HCT116 (cell line): Measurements from ENCODE around the gene TTL. TPM values are rescaled to one million over a fixed set of nuclear protein-coding genes. Genes with fewer than 3 reads are reported as not detected.

Experiments used
- ATAC-seq: fragments of 200-7000 bp; cut with Tn5 transposase; 2 replicates; pipeline ENCODE4 v1.9.1; 2020; ENCODE audit warnings: mild to moderate bottlenecking, moderate library complexity
- BruUV-seq: library from RNA; stranded (reverse); fragments of 400-500 nt; replicated peaks from 2 replicates; lab custom pipeline; 2021; lab: Mats Ljungman, UMichigan
- CTCF ChIA-PET: fragments of 300-600 bp; sonication (Branson Sonifier 250); formaldehyde crosslinking; loops from one replicate; lab custom pipeline; 2021; ENCODE audit warnings: antibody characterized with exemption; lab: Charles Lee
- POLR2A ChIA-PET: fragments of 300-600, 350-600 bp; sonication (Branson Sonifier 250); formaldehyde crosslinking; loops from one replicate; lab custom pipeline; 2021; ENCODE audit warnings: antibody characterized with exemption; lab: Charles Lee
- RAD21 ChIA-PET, 2 experiments: fragments of 300-600 bp; sonication (Branson Sonifier 250); formaldehyde crosslinking; loops; one replicate each; lab custom pipeline; 2023; ENCODE audit warnings: low total read pairs in 2 of 2; ENCODE audit not compliant: uncharacterized antibody in 2 of 2, unreplicated experiment in 2 of 2, low non-redundant PET in 1 of 2; lab: Charles Lee
- DNase-seq: peaks from one replicate; pipeline ENCODE4 v3.0.0-alpha.2; 2010; ENCODE audit warnings: low read depth, low spot score
- H2AFZ ChIP-seq: fragments of 200-600 bp; shearing (Covaris generic), sonication (generic); 2 replicates; pipeline ENCODE4 v1.6.1; 2017; ENCODE audit warnings: low read depth, mixed run types, mixed read lengths, antibody characterized with exemption, low read length; ENCODE audit not compliant: poor library complexity, severe bottlenecking
- H3K27ac ChIP-seq: 2 replicates; pipeline ENCODE4 v1.5.1; 2012; ENCODE audit warnings: low read depth, low read length
- H3K27me3 ChIP-seq: fragments of 200-600 bp; sonication (generic); 2 replicates; pipeline ENCODE4 v1.6.1; 2016; ENCODE audit warnings: mixed run types, low read length, mixed read lengths; ENCODE audit not compliant: insufficient read depth
- H3K36me3 ChIP-seq, 2 experiments: fragments of 200-500 bp in 1 of 2; fragments of 200-600 bp in 1 of 2; sonication (Bioruptor generic) in 1 of 2; sonication (generic) in 1 of 2; 2 replicates each; pipeline versions ENCODE4 v1.5.1 to v1.6.1; 2014 to 2016; ENCODE audit warnings: low read length in 2 of 2, inconsistent platforms in 1 of 2, mixed read lengths in 1 of 2, mixed run types in 1 of 2; ENCODE audit not compliant: insufficient read depth in 2 of 2, control insufficient read depth in 1 of 2
- H3K4me1 ChIP-seq, 2 experiments: fragments of 200-600 bp in 1 of 2; sonication (generic) in 1 of 2; 2 replicates each; pipeline versions ENCODE4 v1.5.1 to v1.6.1; 2012 to 2017; ENCODE audit warnings: low read length in 2 of 2, inconsistent platforms in 1 of 2, mild to moderate bottlenecking in 1 of 2, mixed read lengths in 1 of 2, mixed run types in 1 of 2, moderate library complexity in 1 of 2; ENCODE audit not compliant: insufficient read depth in 2 of 2, control insufficient read depth in 1 of 2
- H3K4me2 ChIP-seq: fragments of 200-600 bp; sonication (generic); 2 replicates; pipeline ENCODE4 v1.6.1; 2017; ENCODE audit warnings: mixed run types, low read length, mixed read lengths
- H3K4me3 ChIP-seq, 2 experiments: fragments of 200-600 bp in 1 of 2; sonication (generic) in 1 of 2; replicated peaks in 1 of 2; 2 replicates each; pipeline ENCODE4 v1.5.1; 2011 to 2016; ENCODE audit warnings: low read length in 2 of 2, control low read depth in 1 of 2, low read depth in 1 of 2, mild to moderate bottlenecking in 1 of 2, mixed read lengths in 1 of 2, mixed run types in 1 of 2
- H3K79me2 ChIP-seq: fragments of 200-600 bp; sonication (generic); 2 replicates; pipeline ENCODE4 v1.6.1; 2017; ENCODE audit warnings: mild to moderate bottlenecking, mixed run types, low read length, moderate library complexity, mixed read lengths; ENCODE audit not compliant: insufficient read depth
- H3K9ac ChIP-seq: fragments of 200-600 bp; sonication (generic); 2 replicates; pipeline ENCODE4 v1.6.1; 2016; ENCODE audit warnings: low read length, mixed read lengths
- H3K9me2 ChIP-seq: fragments of 200-600 bp; sonication (generic), shearing (Covaris generic); 2 replicates; pipeline ENCODE4 v1.6.1; 2017; ENCODE audit warnings: mixed run types, mild to moderate bottlenecking, moderate library complexity; ENCODE audit not compliant: insufficient read depth
- H3K9me3 ChIP-seq, 2 experiments: fragments of 200-500 bp in 1 of 2; fragments of 200-600 bp in 1 of 2; sonication (Bioruptor generic) in 1 of 2; sonication (generic) in 1 of 2; 2 replicates each; pipeline ENCODE4 v1.6.1; 2014 to 2017; ENCODE audit warnings: low read length in 2 of 2, mixed read lengths in 2 of 2, inconsistent platforms in 1 of 2, low read depth in 1 of 2, mild to moderate bottlenecking in 1 of 2, mixed run types in 1 of 2, moderate library complexity in 1 of 2; ENCODE audit not compliant: control insufficient read depth in 1 of 2, insufficient read depth in 1 of 2
- H4K20me1 ChIP-seq: fragments of 200-600 bp; sonication (generic), shearing (Covaris generic); 2 replicates; pipeline ENCODE4 v1.6.1; 2017; ENCODE audit warnings: mixed run types, mild to moderate bottlenecking, moderate library complexity; ENCODE audit not compliant: insufficient read depth
- CBX3 ChIP-seq: IDR thresholded peaks from 2 replicates; pipeline ENCODE4 v1.6.1; 2012; ENCODE audit warnings: low read depth
- EZH2phosphoT487 ChIP-seq: fragments of 200-600 bp; IDR thresholded peaks from 2 replicates; pipeline ENCODE4 v1.6.1; 2018; ENCODE audit warnings: antibody characterized with exemption, borderline replicate concordance
- JUND ChIP-seq: IDR thresholded peaks from 2 replicates; pipeline ENCODE4 v1.6.1; 2012
- POLR2A ChIP-seq: IDR thresholded peaks from 2 replicates; pipeline ENCODE4 v1.7.0; 2011; ENCODE audit warnings: borderline replicate concordance; ENCODE audit not compliant: insufficient read depth, insufficient read length; ENCODE audit errors: extremely low read depth
- RAD21 ChIP-seq: IDR thresholded peaks from 2 replicates; pipeline ENCODE4 v1.6.1; 2012; ENCODE audit warnings: low read depth, mild to moderate bottlenecking
- SIN3A ChIP-seq: IDR thresholded peaks from 2 replicates; pipeline ENCODE4 v1.6.1; 2012; ENCODE audit warnings: low read depth
- TCF7L2 ChIP-seq: IDR thresholded peaks from 2 replicates; pipeline ENCODE4 v1.7.0; 2011; ENCODE audit warnings: borderline replicate concordance, inconsistent platforms; ENCODE audit not compliant: insufficient read depth, insufficient read length; ENCODE audit errors: extremely low read depth
- YY1 ChIP-seq: IDR thresholded peaks from 2 replicates; pipeline ENCODE4 v1.6.1; 2011; ENCODE audit warnings: low read length, low read depth, moderate library complexity, mild to moderate bottlenecking; ENCODE audit not compliant: insufficient replicate concordance; ENCODE audit errors: extremely low read depth
- intact Hi-C: fragments of 100-400 bp; cut with micrococcal nuclease; formaldehyde crosslinking; loops from 2 replicates; pipeline ENCODE4 v1.10.0; 2022
- total RNA-seq: library from RNA; stranded (reverse); gene quantifications from one replicate; pipeline ENCODE4 v1.2.1, GENCODE V29; 2021; ENCODE audit not compliant: unreplicated experiment
- TF ChIP-seq, protein P1 (sequence below): IDR thresholded peaks from 2 replicates; pipeline ENCODE4 v1.6.1; 2011; ENCODE audit warnings: mild to moderate bottlenecking, low read length, moderate library complexity; ENCODE audit not compliant: insufficient replicate concordance; ENCODE audit errors: extremely low read depth
- TF ChIP-seq, protein P2 (sequence below): IDR thresholded peaks from 2 replicates; pipeline ENCODE4 v1.6.1; 2012
- TF ChIP-seq, protein P3 (sequence below): IDR thresholded peaks from 2 replicates; pipeline ENCODE4 v1.6.1; 2012

The TTL gene
- total RNA-seq, 1 experiment from 2014 or later: 58.7 TPM

DNA sequence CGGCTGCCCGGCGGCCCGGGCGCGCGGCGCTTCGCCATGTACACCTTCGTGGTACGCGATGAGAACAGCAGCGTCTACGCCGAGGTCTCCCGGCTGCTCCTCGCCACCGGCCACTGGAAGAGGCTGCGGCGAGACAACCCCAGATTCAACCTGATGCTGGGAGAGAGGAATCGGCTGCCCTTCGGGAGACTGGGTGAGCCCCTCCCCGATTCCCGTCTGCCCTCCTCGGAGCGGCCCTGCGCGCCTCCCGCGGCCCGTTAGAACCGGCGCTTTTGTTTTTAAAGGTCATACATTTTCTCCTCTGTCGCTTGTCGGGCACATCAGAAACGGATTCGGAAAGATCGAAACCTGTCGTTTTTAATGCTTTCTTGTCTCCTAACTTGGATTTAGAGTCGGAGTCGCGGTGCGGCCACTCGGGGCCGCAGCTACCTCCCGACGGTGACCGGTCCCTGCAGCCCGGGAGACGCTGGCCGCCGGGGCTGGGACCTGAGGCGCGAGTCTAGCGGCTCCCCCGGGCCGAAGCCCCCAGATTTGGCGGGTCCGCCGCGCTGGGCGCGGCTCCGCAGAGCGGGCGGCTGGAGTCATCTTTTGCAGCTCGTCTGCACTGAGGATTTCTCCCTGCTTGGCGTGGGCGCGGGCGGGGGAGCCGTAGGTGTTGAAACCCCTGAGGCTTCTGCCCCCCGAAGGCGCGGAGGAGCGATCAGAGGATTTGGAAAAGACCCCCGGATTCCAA lies 519 bp downstream of the TTL start (continued):
- TF ChIP-seq, protein P1, sequence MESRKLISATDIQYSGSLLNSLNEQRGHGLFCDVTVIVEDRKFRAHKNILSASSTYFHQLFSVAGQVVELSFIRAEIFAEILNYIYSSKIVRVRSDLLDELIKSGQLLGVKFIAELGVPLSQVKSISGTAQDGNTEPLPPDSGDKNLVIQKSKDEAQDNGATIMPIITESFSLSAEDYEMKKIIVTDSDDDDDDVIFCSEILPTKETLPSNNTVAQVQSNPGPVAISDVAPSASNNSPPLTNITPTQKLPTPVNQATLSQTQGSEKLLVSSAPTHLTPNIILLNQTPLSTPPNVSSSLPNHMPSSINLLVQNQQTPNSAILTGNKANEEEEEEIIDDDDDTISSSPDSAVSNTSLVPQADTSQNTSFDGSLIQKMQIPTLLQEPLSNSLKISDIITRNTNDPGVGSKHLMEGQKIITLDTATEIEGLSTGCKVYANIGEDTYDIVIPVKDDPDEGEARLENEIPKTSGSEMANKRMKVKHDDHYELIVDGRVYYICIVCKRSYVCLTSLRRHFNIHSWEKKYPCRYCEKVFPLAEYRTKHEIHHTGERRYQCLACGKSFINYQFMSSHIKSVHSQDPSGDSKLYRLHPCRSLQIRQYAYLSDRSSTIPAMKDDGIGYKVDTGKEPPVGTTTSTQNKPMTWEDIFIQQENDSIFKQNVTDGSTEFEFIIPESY: no peak
- TF ChIP-seq POLR2A: no peak

DNA sequence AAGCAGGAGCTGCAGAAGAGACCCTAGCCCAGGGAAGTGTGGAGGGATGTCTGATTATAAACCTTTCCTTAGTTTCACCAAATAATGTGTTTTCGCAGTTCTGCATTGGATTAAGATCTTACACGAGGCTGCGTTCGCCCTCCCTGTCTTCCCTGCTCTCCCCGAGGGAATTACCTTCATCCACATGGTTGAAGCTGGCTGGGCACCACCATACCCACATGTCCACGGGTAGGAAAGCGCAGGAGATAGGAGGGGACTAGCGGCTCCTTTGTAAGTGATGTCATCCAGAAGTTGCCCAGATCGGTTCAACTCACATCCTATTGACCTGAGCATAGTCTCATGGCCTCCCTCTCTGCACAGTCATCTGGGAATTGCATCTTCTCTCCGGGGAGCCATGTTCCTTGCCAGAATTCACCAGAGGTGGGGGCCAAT lies 1.1 kb downstream of the TTL start:
- intact Hi-C loops: loop anchor here (5.0 kb wide), 3 partner anchors 59 to 244 kb away; partner anchors contain the start of genes POLR1B and ZC3H8
- Histone ChIP-seq H3K9me3 (no peaks in the 10 kb centered on the region), H3K27ac (peak overlapping the region; percentile 87), H3K27me3 (no peaks in the 10 kb centered on the region), H3K36me3 (peaks cover 0 to 6% of the 10 kb centered on the region in 2 experiments; a peak in 1 of 4 replicates), H3K9me2 (no peaks in the 10 kb centered on the region), H3K4me2 (peak overlapping the region; percentile 85), H3K79me2 (peaks cover 56% of the 10 kb centered on the region), H3K4me3 (peak overlapping the region; percentile 83 to 88), H3K9ac (peak overlapping the region; percentile 81), H3K4me1 (peaks cover 15 to 24% of the 10 kb centered on the region in 2 experiments; a peak in 3 of 4 replicates), H2AFZ (no peak overlapping the region), H4K20me1 (no peaks in the 10 kb centered on the region)
- no TSS peak for BruUV-seq
- no peak for TF ChIP-seq YY1
- TF ChIP-seq, protein P2, sequence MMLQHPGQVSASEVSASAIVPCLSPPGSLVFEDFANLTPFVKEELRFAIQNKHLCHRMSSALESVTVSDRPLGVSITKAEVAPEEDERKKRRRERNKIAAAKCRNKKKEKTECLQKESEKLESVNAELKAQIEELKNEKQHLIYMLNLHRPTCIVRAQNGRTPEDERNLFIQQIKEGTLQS: no peak
- 0 out of 2 replicates have a peak, but pooled peaks have one; percentile 39 for TF ChIP-seq SIN3A
- no peak for TF ChIP-seq EZH2phosphoT487
- TF ChIP-seq CBX3: no peak
- no peak for TF ChIP-seq RAD21
- TF ChIP-seq, protein P3, sequence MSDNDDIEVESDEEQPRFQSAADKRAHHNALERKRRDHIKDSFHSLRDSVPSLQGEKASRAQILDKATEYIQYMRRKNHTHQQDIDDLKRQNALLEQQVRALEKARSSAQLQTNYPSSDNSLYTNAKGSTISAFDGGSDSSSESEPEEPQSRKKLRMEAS: peak; percentile 86
- TF ChIP-seq TCF7L2: peak; percentile 91
- no peak for TF ChIP-seq JUND
- TF ChIP-seq, protein P1: no peak
- no peak for DNase-seq
- POLR2A ChIA-PET: interaction anchor here (2.5 kb wide), 1 partner anchor 10 kb away, joined by 8 read pairs; no protein-coding TSS in a partner anchor
- CTCF ChIA-PET: no interaction called here
- RAD21 ChIA-PET: no interaction called here
- peak; percentile 35 for ATAC-seq
